Inferior parietal cortex (tissue), 1 donor: ENCODE results near the gene GGACT.
"Not testable (repeated sequence)": the region's sequence is repeated elsewhere in the genome, so short reads cannot be mapped to it uniquely, and the experiment has no call there.

Experiments used
- DNase-seq: peaks from one replicate; pipeline ENCODE4 v3.0.0-alpha.2; 2016; ENCODE audit errors: extremely low spot score

Gene GGACT

DNA sequence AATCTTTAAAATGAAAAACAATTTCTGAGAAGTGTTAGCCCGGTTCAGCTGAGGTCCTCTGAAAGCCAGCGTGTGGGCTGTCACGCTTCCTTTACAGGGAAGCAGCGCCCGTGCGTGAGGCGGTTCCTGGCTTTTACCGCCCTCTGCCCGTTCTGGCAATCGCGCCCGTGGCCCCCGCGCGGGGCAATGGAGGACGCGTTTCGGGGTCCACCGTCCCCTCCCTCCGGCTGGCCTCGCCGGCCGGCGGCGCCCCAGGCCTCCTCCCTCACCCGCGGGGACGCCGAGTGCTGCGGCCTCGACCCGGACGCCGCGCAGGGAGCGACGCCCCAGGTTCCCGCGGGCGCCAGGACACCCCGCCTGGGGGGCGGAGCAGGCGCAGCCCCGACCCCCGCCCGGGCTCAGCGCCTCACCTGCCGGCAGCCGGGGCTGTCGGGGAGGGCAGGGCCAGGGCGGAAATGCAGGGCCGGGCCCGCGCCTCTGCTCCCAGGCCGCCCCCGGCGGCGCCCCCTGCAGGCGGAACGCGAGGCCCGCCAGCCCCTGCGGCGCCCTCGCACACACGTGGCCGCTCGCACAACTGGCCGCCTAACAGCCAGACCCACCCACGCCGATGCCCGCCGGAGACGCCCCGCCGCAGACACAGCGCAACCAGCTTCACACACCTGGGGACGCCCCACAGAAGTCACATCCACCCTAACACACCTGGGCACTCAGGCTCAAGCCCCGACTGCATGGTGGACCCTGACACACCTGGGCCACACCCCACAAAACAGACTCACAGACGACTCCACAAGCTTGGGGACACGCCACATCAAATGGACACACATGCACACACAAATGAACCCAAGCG, at the start of gene GGACT:
GGACT (minus strand) TSS at position 459 of the 847 bp plus-strand sequence. CDS start 56,198 bp downstream, outside the sequence.
- DNase-seq, result no peak

DNA sequence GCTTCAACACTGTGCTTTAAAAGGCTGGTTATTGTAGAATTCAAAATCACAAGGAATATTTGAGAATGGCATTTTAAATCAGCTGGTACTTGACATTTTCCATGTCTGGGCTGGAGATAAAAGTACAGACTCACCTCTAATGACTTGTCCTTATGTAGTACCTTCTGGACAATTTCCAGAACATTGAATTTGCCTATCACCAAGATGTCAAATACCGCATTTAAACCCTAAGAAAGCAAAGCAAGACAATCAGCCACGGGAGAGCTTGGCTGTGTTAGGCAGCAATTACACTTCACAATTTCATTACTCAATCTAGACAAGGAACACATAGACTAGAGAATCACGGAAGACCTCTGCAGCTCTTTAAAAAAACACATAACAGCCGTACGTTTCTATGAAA, 49.2 kb upstream of the GGACT start:
- DNase-seq, result no peak

GRCh38 chr13:100637380-100637779, 48.8 kb upstream of the GGACT start:
- DNase-seq, result no peak

DNA sequence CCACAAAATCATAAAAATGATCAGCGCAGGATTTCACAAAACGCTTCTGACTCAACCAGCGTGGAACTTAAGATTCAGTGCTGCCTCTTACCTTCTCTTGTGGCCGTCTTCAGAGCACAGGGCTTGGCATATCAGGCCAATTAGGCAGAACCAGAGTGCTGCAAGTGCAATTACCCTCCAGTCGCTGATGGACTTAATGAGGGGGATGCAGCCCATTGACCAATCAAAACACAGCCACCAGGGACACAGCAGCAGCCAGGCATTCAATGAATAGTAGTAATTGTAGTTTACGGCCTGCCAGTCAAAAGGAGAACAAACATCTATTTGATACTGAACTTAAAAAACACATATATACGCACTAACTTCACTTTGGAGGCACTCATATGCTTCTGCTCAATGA, 47.9 kb upstream of the GGACT start:
- DNase-seq, result no peak

DNA sequence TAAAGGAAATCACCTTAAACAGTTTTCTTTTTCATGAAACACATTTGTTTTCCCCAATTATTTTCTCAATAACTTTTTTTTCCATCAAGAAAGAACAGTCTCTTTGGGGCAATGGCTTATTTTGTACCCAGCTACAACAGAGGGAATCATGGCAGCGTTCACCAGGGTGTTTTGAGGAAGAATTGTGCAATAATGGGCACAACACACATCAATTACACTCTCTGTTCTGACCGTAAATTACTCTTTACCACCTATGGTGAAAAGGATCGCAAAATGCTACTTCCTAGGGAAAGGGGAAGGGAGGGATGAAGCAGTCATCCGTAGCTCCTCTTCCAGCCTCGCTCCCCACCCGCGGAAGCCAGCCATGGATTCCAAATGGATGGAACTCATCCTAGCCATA, 47.4 kb upstream of the GGACT start:
- DNase-seq, result no peak

GRCh38 chr13:100634696-100635095, 46.1 kb upstream of the GGACT start:
- DNase-seq, result no peak

GRCh38 chr13:100633461-100633860, 44.9 kb upstream of the GGACT start:
- DNase-seq, result peak; percentile 45

- DNase-seq, result peak; percentile 54
Measured at GRCh38 chr13:100630555-100630954, 42.0 kb upstream of the GGACT start.

- DNase-seq, result no peak
Measured at GRCh38 chr13:100627120-100627519, 38.5 kb upstream of the GGACT start.

GRCh38 chr13:100625447-100625846, 36.9 kb upstream of the GGACT start:
- no peak for DNase-seq

- no peak for DNase-seq
Measured at GRCh38 chr13:100620792-100621191, 32.2 kb upstream of the GGACT start.

GRCh38 chr13:100619940-100620339, 31.4 kb upstream of the GGACT start:
- DNase-seq, result no peak

GRCh38 chr13:100618897-100619296, 30.3 kb upstream of the GGACT start:
- not testable (repeated sequence) for DNase-seq

DNA sequence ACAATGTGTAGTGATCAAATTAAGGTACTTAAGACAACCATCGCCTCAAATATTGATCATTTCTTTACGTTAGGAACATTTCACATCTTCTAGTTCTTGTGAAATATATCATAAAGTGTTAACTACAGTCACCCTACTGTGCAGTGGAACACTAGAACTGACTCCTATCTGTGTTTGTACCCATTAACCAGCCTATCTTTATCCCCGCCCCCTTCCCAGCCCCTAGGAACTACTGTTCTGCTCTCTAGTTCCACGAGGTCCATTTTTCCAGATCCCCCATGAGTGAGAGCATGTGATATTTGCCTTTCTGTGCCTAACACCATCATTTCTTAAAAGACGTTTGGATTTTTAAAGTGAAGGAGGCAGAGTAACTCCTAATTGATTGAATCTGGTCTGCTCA, 24.4 kb upstream of the GGACT start:
- DNase-seq, result no peak

DNA sequence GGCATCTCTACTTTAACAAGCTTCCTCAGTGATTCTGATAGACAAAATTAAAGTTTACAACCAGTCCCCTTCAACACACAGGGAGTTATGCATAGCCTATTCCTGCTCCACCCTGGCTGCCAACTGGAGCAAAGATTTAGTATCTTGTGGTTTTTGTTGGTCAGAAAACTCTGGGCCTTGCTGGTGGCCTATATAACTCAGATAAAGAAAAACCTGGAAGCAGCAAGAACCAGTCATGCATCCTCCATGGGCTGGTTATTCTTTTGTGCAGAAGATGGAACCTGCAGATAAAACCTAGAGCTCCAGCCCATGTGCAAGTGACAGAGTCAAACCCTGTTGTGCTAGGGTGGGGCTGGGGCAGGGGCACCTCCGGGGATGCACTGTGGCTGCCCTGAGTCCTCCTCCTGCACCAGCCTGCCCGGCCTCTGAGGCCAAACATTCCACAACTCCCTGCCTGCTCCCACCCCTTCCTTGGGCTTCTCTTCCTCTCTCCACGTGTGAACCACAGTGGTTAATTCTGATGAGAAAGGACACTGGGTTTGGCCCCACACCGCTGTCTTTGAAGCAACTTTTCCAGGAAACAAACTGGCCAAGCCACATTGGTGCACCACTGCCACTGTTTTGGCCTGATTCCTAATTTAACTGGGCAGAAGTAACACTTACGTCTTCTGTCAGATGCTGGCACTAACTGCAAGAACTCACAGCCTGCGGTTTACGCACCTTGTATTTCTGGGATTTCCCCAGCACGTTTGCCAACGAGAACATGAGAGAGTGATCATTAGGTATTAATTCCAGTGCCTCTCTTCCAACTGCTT, 23.3 kb upstream of the GGACT start:
- no peak for DNase-seq

- DNase-seq, result no peak
Measured at GRCh38 chr13:100610391-100611347, 22.1 kb upstream of the GGACT start.

DNA sequence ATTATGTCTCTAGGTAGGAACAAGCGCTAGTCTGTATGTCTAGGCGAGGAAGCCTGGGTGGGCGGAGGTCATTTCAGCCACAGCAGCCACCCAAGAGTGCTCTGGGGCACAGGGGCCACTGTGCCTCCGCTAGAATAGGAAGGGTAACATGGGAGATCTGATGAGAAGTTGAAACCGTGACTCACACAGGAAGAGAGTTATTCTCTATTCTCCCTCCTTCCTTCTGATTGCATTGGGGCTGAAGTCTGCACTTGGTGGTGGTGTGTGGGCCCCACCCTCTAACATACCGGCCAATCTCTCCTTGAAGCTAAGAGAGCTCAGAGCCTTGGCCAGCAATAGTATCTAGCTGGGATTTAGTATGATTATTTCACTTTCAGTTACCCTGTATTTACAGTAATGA, 20.3 kb upstream of the GGACT start:
- no peak for DNase-seq

- DNase-seq, result no peak
Measured at GRCh38 chr13:100608489-100608888, 19.9 kb upstream of the GGACT start.

GRCh38 chr13:100604918-100605710, 16.5 kb upstream of the GGACT start:
- no peak for DNase-seq

DNA sequence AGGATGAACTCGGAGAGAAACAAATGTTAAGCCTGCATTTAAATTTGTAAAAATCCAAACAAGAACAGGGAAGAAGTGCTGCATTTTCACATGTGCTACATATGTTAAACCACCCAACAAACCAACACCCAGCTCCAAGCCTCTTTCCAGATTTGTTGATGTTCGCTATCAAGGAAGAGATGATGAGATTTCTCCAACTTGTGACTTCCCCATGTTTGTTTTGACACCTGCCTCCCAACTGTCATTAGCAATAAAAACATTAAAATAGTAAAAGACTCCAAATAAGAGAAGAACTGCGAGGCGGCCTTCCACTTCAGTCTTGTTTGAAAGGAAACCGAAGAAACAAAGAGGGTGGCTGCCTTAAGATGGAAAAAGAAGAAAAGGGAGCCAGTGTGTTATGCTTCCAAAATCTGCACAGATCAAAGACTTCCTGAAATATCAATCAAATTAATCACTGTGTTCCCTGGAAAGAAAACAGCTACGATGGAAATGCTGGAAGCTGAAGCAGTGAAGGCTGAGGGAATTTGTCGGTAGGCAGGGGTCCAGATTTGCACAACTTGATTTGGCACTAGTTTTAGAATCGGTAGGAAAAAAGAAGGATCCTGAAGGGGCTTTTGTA, 14.0 kb upstream of the GGACT start:
- no peak for DNase-seq
